Choroid plexus epithelial cell (primary cell): ENCODE results near the gene LRP11.
A peak's percentile ranks its signal among the peaks of the same experiment; 100 is the strongest.
"Not testable (repeated sequence)": the region's sequence is repeated elsewhere in the genome, so short reads cannot be mapped to it uniquely, and the experiment has no call there.

Source experiments
- DNase-seq: peaks from one replicate; pipeline ENCODE4 v3.0.0-alpha.2; 2010; ENCODE audit warnings: low read depth
- H3K4me3 ChIP-seq: 2 replicates; pipeline ENCODE4 v1.5.1; 2011; ENCODE audit warnings: low read depth, mild to moderate bottlenecking, control low read depth, low read length, moderate library complexity
- TF ChIP-seq, protein P1 (sequence below): conservative IDR thresholded peaks from 2 replicates; pipeline ENCODE4 v1.5.1; 2011; ENCODE audit warnings: low read depth, mild to moderate bottlenecking, control low read depth, inconsistent platforms, low read length, moderate library complexity

The LRP11 gene

DNA sequence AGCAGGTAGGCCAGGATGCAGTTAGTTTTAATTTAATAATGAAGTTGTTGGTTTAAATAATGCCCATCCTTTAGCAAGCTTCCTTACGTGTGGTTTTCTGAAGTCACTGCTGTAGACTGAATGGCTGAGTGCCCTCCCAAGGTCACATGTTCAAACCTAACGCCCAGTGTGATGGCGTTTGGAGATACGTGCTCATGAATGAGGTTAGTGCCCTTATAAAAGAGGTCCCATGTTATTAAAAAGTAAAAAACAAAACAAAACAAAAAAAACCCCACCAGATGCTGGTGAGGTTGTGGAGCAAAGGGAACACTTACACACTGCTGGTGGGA, 16.3 kb downstream of the LRP11 start:
- peak; percentile 74 for DNase-seq
- TF ChIP-seq, protein P1, sequence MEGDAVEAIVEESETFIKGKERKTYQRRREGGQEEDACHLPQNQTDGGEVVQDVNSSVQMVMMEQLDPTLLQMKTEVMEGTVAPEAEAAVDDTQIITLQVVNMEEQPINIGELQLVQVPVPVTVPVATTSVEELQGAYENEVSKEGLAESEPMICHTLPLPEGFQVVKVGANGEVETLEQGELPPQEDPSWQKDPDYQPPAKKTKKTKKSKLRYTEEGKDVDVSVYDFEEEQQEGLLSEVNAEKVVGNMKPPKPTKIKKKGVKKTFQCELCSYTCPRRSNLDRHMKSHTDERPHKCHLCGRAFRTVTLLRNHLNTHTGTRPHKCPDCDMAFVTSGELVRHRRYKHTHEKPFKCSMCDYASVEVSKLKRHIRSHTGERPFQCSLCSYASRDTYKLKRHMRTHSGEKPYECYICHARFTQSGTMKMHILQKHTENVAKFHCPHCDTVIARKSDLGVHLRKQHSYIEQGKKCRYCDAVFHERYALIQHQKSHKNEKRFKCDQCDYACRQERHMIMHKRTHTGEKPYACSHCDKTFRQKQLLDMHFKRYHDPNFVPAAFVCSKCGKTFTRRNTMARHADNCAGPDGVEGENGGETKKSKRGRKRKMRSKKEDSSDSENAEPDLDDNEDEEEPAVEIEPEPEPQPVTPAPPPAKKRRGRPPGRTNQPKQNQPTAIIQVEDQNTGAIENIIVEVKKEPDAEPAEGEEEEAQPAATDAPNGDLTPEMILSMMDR, result no peak
- H3K4me3 ChIP-seq, result no peak overlapping the region

DNA sequence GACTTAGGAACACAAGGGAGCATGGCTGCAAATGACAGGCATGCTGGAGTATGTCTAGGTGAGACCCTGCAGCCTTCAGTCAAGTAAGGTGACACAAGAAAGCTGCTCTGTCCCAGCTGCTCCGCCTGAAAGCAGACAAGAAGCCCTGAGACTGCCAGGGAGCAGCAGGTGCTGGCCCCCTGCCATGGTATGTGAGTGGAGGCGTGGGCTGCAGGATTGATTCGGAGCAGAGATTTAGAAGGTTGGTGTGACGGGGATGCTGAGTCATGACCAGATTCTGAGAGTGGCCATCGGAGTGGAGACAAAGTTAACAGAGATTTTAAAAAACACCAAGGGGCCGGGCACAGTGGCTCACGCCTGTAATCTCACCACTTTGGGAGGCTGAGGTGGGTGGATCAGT, 17.8 kb downstream of the LRP11 start:
- H3K4me3 ChIP-seq, result no peak overlapping the region
- peak; percentile 91 for DNase-seq
- TF ChIP-seq, protein P1, result no peak

DNA sequence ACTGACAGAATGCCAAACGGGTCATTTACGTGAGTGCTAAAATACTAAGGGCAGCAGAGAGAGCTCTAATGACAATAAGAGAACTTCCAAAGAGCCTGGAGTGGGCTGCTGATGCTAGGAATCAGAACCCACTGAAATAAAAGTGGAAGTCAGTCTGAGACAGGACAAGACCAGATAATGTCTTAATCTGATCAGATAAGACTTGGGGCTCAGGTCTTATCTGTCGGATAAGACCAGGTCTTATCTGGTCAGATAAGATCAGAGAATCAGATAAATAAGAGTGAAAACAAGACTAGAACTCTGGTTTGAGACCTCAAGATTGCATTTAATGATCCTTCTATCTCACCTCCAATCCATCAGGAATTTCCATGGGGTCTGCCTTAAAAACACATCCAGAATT, 18.6 kb downstream of the LRP11 start:
- TF ChIP-seq, protein P1, result no peak
- no peak overlapping the region for H3K4me3 ChIP-seq
- no peak for DNase-seq

DNA sequence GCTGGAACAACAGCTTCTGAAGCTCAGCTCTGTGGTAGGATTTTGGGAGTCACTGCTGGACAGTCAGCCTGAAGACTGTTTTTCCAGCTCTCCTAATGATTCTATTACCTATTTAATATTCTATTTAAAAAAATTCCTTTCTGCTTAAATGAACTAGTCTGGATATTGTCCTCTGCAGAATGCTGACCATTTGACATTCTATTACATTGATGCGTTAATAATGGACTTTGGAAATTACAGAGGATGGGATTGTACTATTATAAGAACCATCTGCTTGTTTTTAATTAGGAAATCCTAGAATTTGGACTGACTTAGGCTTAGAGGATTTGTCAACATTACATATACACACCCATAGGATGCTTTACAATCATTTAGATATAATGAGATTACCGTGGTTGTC, 19.7 kb downstream of the LRP11 start:
- TF ChIP-seq, protein P1, result no peak
- DNase-seq, result no peak
- H3K4me3 ChIP-seq, result no peak overlapping the region

DNA sequence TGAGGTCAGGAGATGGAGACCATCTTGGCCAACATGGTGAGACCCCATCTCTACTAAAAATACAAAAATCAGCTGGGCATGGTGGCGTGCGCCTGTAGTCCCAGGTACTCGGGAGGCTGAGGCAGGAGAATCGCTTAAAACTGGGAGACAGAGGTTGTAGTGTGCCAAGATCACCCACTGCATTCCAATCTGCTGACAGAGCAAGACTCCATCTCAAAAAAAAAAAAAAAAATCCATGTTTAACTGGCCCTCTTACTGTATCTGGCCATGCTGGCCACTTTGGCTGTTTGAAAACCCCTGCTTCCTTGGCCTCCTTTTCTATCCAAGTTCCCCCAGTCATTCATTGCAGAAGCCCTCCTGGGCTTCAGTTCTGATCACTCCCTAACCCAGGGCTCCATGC, 20.1 kb downstream of the LRP11 start:
- DNase-seq, result peak; percentile 64
- H3K4me3 ChIP-seq, result not testable (repeated sequence)

DNA sequence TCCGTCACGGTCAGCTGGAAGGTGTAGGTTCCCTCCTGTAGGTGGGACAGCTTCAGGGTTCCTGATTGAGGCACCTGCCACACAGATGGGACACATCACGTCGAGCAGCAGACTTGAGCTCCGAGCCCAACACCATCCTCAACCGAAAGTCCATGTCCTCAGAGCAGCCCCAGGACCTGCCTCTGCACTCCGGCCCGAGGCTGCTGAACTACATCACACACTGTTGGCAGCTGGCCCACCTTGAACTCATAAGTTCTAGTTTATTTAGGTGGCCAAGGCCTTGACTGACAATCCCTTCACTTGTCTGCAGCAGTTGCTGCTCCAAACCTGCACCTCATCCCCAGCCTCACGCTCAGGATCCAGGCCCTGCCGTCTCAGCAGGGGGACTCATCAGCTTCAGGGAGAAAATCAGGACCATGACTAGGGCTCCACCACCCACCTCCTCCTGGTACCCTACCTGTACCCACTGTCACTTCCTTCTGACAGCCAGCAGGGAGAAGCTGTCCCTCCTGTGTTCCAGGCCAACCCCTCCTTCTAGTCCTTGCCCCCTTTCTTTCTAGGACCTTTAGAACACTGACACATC, 21.0 kb downstream of the LRP11 start:
- peak; percentile 29 for DNase-seq
- TF ChIP-seq, protein P1, result no peak

DNA sequence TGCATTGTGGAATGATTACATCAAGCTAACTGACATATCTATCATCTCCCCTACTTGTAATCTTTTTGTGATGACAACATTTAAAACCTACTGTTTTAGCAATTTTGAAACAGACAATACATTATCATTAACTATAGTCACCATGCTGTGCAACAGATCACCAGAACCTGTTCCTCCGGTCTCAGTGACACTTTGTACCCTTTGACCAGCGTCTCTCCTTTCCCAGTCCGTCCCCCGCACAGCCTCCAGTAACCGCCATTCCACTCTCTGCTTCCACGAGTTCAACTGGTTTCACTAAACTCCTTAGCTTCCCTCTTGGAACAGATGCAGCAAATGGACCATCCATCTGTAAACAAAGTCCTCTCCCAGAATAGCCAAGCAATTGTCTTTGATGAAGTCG, 21.8 kb downstream of the LRP11 start:
- no peak for DNase-seq
- TF ChIP-seq, protein P1, result no peak

More for the DNA sequence above, 21.0 kb downstream of the LRP11 start:
- H3K4me3 ChIP-seq, result no peak overlapping the region

More for the DNA sequence above, 21.8 kb downstream of the LRP11 start:
- H3K4me3 ChIP-seq, result no peak overlapping the region
